K562 (cell line): ENCODE results near the gene ZAP70. TPM values are rescaled to one million over a fixed set of nuclear protein-coding genes. Genes with fewer than 3 reads are reported as not detected.

ENCODE experiments used
- ATAC-seq: fragments of 200-7000 bp; cut with Tn5 transposase; 3 replicates; pipeline ENCODE4 v1.9.1; 2020; ENCODE audit warnings: moderate library complexity
- BruUV-seq: library from RNA; stranded (reverse); fragments of 400-500 nt; replicated peaks from 2 replicates; lab custom pipeline; 2021; lab: Mats Ljungman, UMichigan
- CTCF ChIA-PET: fragments of 300-600 bp; formaldehyde crosslinking; extraction: SDS; loops from one replicate; lab custom pipeline; 2021; ENCODE audit warnings: low intra/inter-chr PET ratio; lab: Yijun Ruan, JAX
- POLR2A ChIA-PET: fragments of 300-600, 350-650 bp; sonication (Branson Sonifier 250); formaldehyde crosslinking; extraction: SDS; loops from one replicate; lab custom pipeline; 2021; ENCODE audit warnings: antibody characterized with exemption, inconsistent platforms; lab: Yijun Ruan, JAX
- DNase-seq, 4 experiments: peaks; one replicate each; pipeline versions ENCODE4 v3.0.0 to v3.0.0-alpha.2; 2011 to 2018; ENCODE audit warnings: low spot score in 3 of 4, mixed read lengths in 3 of 4; ENCODE audit errors: extremely low read depth in 1 of 4
- FAIRE-seq: peaks from 2 replicates; lab custom pipeline; 2011; peaks lifted over from hg19 to GRCh38; lab: Jason Lieb, UNC
- H2AFZ ChIP-seq: 2 replicates; pipeline ENCODE4 v1.6.0; 2011; ENCODE audit warnings: low read depth, low read length, control low read depth, inconsistent platforms
- H3K27ac ChIP-seq: fragments of 200-600 bp; 3 replicates; pipeline ENCODE4 v1.8.0; 2011; ENCODE audit warnings: low read depth, mild to moderate bottlenecking, control low read depth, inconsistent platforms, low read length, moderate library complexity, mixed read lengths; ENCODE audit errors: extremely low read depth
- H3K27me3 ChIP-seq, 2 experiments: fragments of 300-600 bp in 1 of 2; 2 replicates in 1 of 2; 3 replicates in 1 of 2; pipeline versions ENCODE4 v1.6.0 to v1.8.0; 2011; ENCODE audit warnings: inconsistent platforms in 2 of 2, low read length in 2 of 2, mild to moderate bottlenecking in 1 of 2, mixed read lengths in 1 of 2, moderate library complexity in 1 of 2; ENCODE audit not compliant: control insufficient read depth in 2 of 2, insufficient read depth in 2 of 2
- H3K36me3 ChIP-seq: fragments of 300-600 bp; 3 replicates; pipeline ENCODE4 v1.8.0; 2011; ENCODE audit warnings: mild to moderate bottlenecking, low read length, inconsistent platforms; ENCODE audit not compliant: control insufficient read depth, insufficient read depth
- H3K4me1 ChIP-seq, 2 experiments: fragments of 200-600 bp in 1 of 2; replicated peaks in 1 of 2; 2 replicates in 1 of 2; 3 replicates in 1 of 2; pipeline versions ENCODE4 v1.5.1 to v1.8.0; 2011; ENCODE audit warnings: inconsistent platforms in 2 of 2, low read length in 2 of 2, mild to moderate bottlenecking in 1 of 2, mixed read lengths in 1 of 2, moderate library complexity in 1 of 2; ENCODE audit not compliant: control insufficient read depth in 2 of 2, insufficient read depth in 2 of 2
- H3K4me2 ChIP-seq: 2 replicates; pipeline ENCODE4 v1.6.1; 2011; ENCODE audit warnings: low read length, control low read depth, inconsistent platforms, mixed read lengths; ENCODE audit not compliant: insufficient read depth
- H3K4me3 ChIP-seq: fragments of 200-600 bp; sonication (generic), shearing (Covaris generic); 2 replicates; pipeline ENCODE4 v1.5.1; 2016; ENCODE audit warnings: control low read depth, inconsistent platforms
- H3K79me2 ChIP-seq: fragments of 200-600 bp; 3 replicates; pipeline ENCODE4 v1.8.0; 2011; ENCODE audit warnings: low read length, inconsistent platforms; ENCODE audit not compliant: control insufficient read depth, insufficient read depth
- H3K9ac ChIP-seq, 2 experiments: 2 replicates each; pipeline versions ENCODE4 v1.6.0 to v1.6.1; 2011; ENCODE audit warnings: low read depth in 2 of 2, low read length in 2 of 2, control low read depth in 1 of 2, inconsistent platforms in 1 of 2, mild to moderate bottlenecking in 1 of 2, mixed read lengths in 1 of 2; ENCODE audit not compliant: insufficient read depth in 1 of 2
- H3K9me1 ChIP-seq: one replicate; pipeline ENCODE4 v1.6.0; 2011; ENCODE audit warnings: inconsistent platforms, mild to moderate bottlenecking, low read length, moderate library complexity; ENCODE audit not compliant: control insufficient read depth, insufficient read depth
- H3K9me3 ChIP-seq: replicated peaks from 2 replicates; pipeline ENCODE4 v1.5.1; 2011; ENCODE audit warnings: low read depth, low read length, inconsistent platforms; ENCODE audit not compliant: control insufficient read depth, insufficient read depth
- H4K20me1 ChIP-seq: replicated peaks from 2 replicates; pipeline ENCODE4 v1.6.1; 2011; ENCODE audit warnings: low read length, inconsistent platforms, mixed read lengths; ENCODE audit not compliant: control insufficient read depth, insufficient read depth
- ARID4B ChIP-seq: sonication (generic); formaldehyde crosslinking; IDR thresholded peaks from 2 replicates; pipeline ENCODE4 v1.8.0; 2022; ENCODE audit warnings: mild to moderate bottlenecking, missing genetic modification reagents
- CHD1 ChIP-seq: fragments of 200-600 bp; sonication (generic); IDR thresholded peaks from one replicate; pipeline ENCODE4 v1.6.1; 2012; ENCODE audit warnings: mild to moderate bottlenecking, moderate library complexity, low read length, inconsistent platforms
- FOS ChIP-seq: IDR thresholded peaks from 3 replicates; pipeline ENCODE4 v1.6.1; 2011; ENCODE audit not compliant: insufficient read length; ENCODE audit errors: extremely low read depth
- GATA2 ChIP-seq: sonication (generic); formaldehyde crosslinking; IDR thresholded peaks from 2 replicates; pipeline ENCODE4 v1.4.0; 2020; ENCODE audit warnings: mild to moderate bottlenecking, missing genetic modification reagents
- MTF1 ChIP-seq: fragments of 250-450 bp; sonication (Bioruptor Pico); IDR thresholded peaks from 2 replicates; pipeline ENCODE4 v1.9.0; 2021; ENCODE audit warnings: moderate library complexity, mild to moderate bottlenecking, inconsistent platforms, borderline replicate concordance
- POLR2G ChIP-seq: fragments of 200-400 bp; formaldehyde crosslinking; IDR thresholded peaks from 2 replicates; pipeline ENCODE4 v1.6.1; 2017; ENCODE audit warnings: low read depth, mild to moderate bottlenecking, antibody characterized with exemption, low read length, moderate library complexity
- RBM15 ChIP-seq: fragments of 200-400 bp; formaldehyde crosslinking; IDR thresholded peaks from 2 replicates; pipeline ENCODE4 v1.6.1; 2018; ENCODE audit warnings: mild to moderate bottlenecking, low read length, moderate library complexity; ENCODE audit not compliant: insufficient read depth
- TAF1 ChIP-seq: IDR thresholded peaks from 2 replicates; pipeline ENCODE4 v1.6.1; 2011; ENCODE audit warnings: mild to moderate bottlenecking, low read length, moderate library complexity; ENCODE audit not compliant: insufficient read depth, control insufficient read depth, severe bottlenecking; ENCODE audit errors: extremely low read depth
- ZBTB33 ChIP-seq: sonication (generic); formaldehyde crosslinking; IDR thresholded peaks from 2 replicates; pipeline ENCODE4 v1.8.1; 2023; ENCODE audit warnings: mild to moderate bottlenecking, missing genetic modification reagents
- ZHX1 ChIP-seq: fragments of 150-350 bp; conservative IDR thresholded peaks from 2 replicates; pipeline ENCODE4 v1.6.1; 2014; ENCODE audit warnings: low read length
- WGBS: fragments of 100-300 bp; shearing (Covaris generic); methylation state at CpG from one replicate; pipeline ENCODE4 v1.1.6; 2016; ENCODE audit warnings: low coverage, mixed read lengths; ENCODE audit not compliant: insufficient coverage; ENCODE audit errors: missing lambda C conversion rate; 5-methylcytosine and 5-hydroxymethylcytosine counted together
- in situ Hi-C: fragments of 300-500 bp; cut with MboI; formaldehyde crosslinking; loops from 4 replicates; pipeline ENCODE4 v1.15.0; 2018; ENCODE audit warnings: inconsistent platforms, mixed read lengths
- intact Hi-C: fragments of 100-400 bp; cut with micrococcal nuclease; formaldehyde crosslinking; loops from 2 replicates; pipeline ENCODE4 v1.14.2; 2022
- polyA plus RNA-seq, 8 experiments: library from polyadenylated mRNA; depleted of rRNA in 4 of 8; stranded (reverse) in 5 of 8; unstranded in 3 of 8; fragments of >200 nt; fragmentation: Nextera tagmentation in 2 of 8; fragmentation: Illumina TruSeq in 1 of 8; extraction: Ambion mirVana in 2 of 8; extraction: Trizol in 1 of 8; gene quantifications; 2 replicates each; pipeline versions ENCODE4 v1.2.1 to v1.2.3, GENCODE V29; 2011 to 2014; ENCODE audit warnings: inconsistent platforms in 1 of 8, missing spikeins in 1 of 8
- total RNA-seq, 7 experiments: library from RNA; depleted of rRNA in 6 of 7; stranded (reverse); fragments of >200 nt in 6 of 7; fragmentation: Illumina TruSeq in 2 of 7; extraction: Trizol in 2 of 7; gene quantifications; 2 replicates each; pipeline versions ENCODE4 v1.2.1 to v1.2.3, GENCODE V29; 2011 to 2021; ENCODE audit warnings: low replicate concordance in 1 of 7

The ZAP70 gene
- total and polyA plus RNA-seq, 9 of the 15 experiments (the other 6 are each of a cell fraction or from before 2014, with no cell fraction given): 0.06 to 0.80 (median 0.21) TPM; not detected in 1

GRCh38 chr2:97724946-97725688, 11.7 kb downstream of the ZAP70 start:
- intact Hi-C loops: no loop called here
- Histone ChIP-seq H3K27me3 (peaks cover 0 to 32% of the 10 kb centered on the region in 2 experiments; a peak in 2 of 5 replicates), H3K9me1 (no peaks in the 10 kb centered on the region), H3K27ac (no peak overlapping the region), H3K9ac (no peak overlapping the region), H3K4me3 (no peak overlapping the region), H3K4me1 (peaks cover 0 to 17% of the 10 kb centered on the region in 2 experiments; a peak in 1 of 5 replicates), H3K9me3 (no peaks in the 10 kb centered on the region), H3K79me2 (no peaks in the 10 kb centered on the region), H2AFZ (no peak overlapping the region), H3K4me2 (no peak overlapping the region), H3K36me3 (no peaks in the 10 kb centered on the region), H4K20me1 (no peaks in the 10 kb centered on the region)
- no peak for FAIRE-seq
- ChIA-PET CTCF (no interaction called here), POLR2A (no interaction called here)
- no peak for DNase-seq
- ATAC-seq: no peak
- in situ Hi-C loops: no loop called here
- 54% methylated on average over 27 of the region's 31 CpGs for WGBS
- BruUV-seq: no TSS peak
- TF ChIP-seq TAF1 (no peak), RBM15 (no peak), MTF1 (CRISPR knock-in tag) (no peak), ZBTB33 (CRISPR knock-in tag) (peak; percentile 33; the same call in 1 of the 2 replicates), POLR2G (no peak), GATA2 (CRISPR knock-in tag) (no peak), ARID4B (CRISPR knock-in tag) (no peak), ZHX1 (no peak), FOS (no peak), CHD1 (no peak)
